Ovary (tissue), 9 donors: ENCODE measurements around the gene ERG28. TPM values are rescaled to one million over a fixed set of nuclear protein-coding genes. Genes with fewer than 3 reads are reported as not detected.
A peak's percentile ranks its signal among the peaks of the same experiment; 100 is the strongest.

Source experiments
- DNase-seq, 5 donors: peaks; one replicate each; pipeline ENCODE4 v3.0.0-alpha.2; 2019 to 2020
- H3K27ac ChIP-seq, 2 donors: fragments of 200-600 bp; one replicate each; pipeline versions ENCODE4 v1.5.1 to v1.8.0; 2019 to 2022
- H3K27me3 ChIP-seq: fragments of 200-600 bp; one replicate; pipeline ENCODE4 v1.8.0; 2022
- H3K36me3 ChIP-seq: fragments of 200-600 bp; sonication (generic); one replicate; pipeline ENCODE4 v1.5.1; 2019
- H3K4me1 ChIP-seq: one replicate; pipeline ENCODE4 v1.8.1; 2013; ENCODE audit warnings: mild to moderate bottlenecking, moderate library complexity; ENCODE audit not compliant: insufficient read depth
- H3K4me3 ChIP-seq: fragments of 200-600 bp; sonication (generic); one replicate; pipeline ENCODE4 v1.5.1; 2017
- H3K9me3 ChIP-seq, 2 donors: fragments of 200-600 bp in 1 of 2; sonication (generic) in 1 of 2; one replicate each; pipeline versions ENCODE4 v1.5.1 to v1.8.1; 2013 to 2019; ENCODE audit warnings: mild to moderate bottlenecking in 1 of 2, moderate library complexity in 1 of 2
- EP300 ChIP-seq: sonication (generic); formaldehyde crosslinking; IDR thresholded peaks from one replicate; pipeline ENCODE4 v1.6.1; 2017; ENCODE audit warnings: antibody characterized with exemption
- POLR2A ChIP-seq: fragments of 450-650 bp; IDR thresholded peaks from one replicate; pipeline ENCODE4 v1.6.1; 2017; ENCODE audit warnings: antibody characterized with exemption, mild to moderate bottlenecking, moderate library complexity
- WGBS, 3 donors: extraction: QIAGEN DNeasy Blood & Tissue Kit in 1 of 3; methylation state at CpG; one replicate each; pipeline versions ENCODE4 v1.1.5 to v1.1.7; 2013 to 2017; 5-methylcytosine and 5-hydroxymethylcytosine counted together
- intact Hi-C, 4 donors: fragments of 100-400 bp; cut with DNase I; formaldehyde crosslinking; loops; one replicate each; pipeline versions ENCODE4 v1.11.0 to v1.15.1; 2022 to 2023
- polyA plus RNA-seq, 2 donors: library from polyadenylated mRNA; stranded (reverse); fragments of 200-250 nt in 1 of 2; fragments of 350-450 nt in 1 of 2; fragmentation: Illumina TruSeq in 1 of 2; extraction: RNeasy Lipid Tissue Mini Kit (QIAGEN cat#74804) in 1 of 2; gene quantifications; one replicate each; pipeline ENCODE4 v1.2.3, GENCODE V29; 2013 to 2014
- total RNA-seq, 7 donors: library from RNA; depleted of rRNA in 2 of 7; stranded (reverse); fragments of >200 nt in 2 of 7; fragmentation: NEBNext Ultra II Directional in 3 of 7; extraction: Animal tissue kit (Norgen Biotek cat#: 25700) in 3 of 7; gene quantifications; one replicate each; pipeline versions ENCODE4 v1.1.0 to v1.2.4, GENCODE V29; 2016 to 2023
- TF ChIP-seq, protein P1 (sequence below), 3 donors: fragments of 450-650 bp in 2 of 3; fragments of 200-600 bp in 1 of 3; IDR thresholded peaks; one replicate each; pipeline versions ENCODE4 v1.5.1 to v1.8.0; 2016 to 2022; ENCODE audit warnings: antibody characterized with exemption in 3 of 3, mild to moderate bottlenecking in 1 of 3
- donor health status: DM: no; HTN: no; CAD: no; lungs with moderate emphysema.
- donor health status: DM: no; HTN: no; CAD: no.
- donor health status: Bipolar disorder and iron deficiency.
- donor health status: DM: yes; HTN: yes; CAD: no.
- donor health status: DM: no; HTN: no; CAD: no.
- donor health status: DM: yes; HTN: yes; CAD: no.

The ERG28 gene
- total and polyA plus RNA-seq, 9 donors: 11.4 to 55.1 (median 17.0) TPM

DNA sequence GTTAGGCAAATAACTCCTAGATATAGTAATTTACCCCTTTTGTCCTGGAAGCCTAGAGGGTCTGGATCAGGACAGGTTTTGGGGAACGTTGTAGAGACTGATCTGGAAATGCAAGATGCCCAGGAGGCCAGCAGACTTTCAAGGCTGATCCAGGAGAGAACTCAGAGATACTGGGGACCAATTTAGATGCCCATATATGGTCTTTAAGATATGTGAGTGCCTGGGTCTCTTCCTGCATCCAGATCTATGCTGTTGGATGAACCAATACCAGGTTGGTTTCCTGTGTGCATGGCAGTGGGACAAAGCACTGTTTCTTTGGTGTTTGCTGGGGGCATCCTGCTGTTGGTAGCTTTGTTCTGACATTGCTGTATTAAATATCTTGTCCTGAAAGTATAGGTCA lies 5.4 kb downstream of the ERG28 start:
- H3K27ac ChIP-seq: no peak overlapping the region
- no peaks in the 10 kb centered on the region for H3K27me3 ChIP-seq
- no peak for TF ChIP-seq POLR2A
- TF ChIP-seq, protein P1, sequence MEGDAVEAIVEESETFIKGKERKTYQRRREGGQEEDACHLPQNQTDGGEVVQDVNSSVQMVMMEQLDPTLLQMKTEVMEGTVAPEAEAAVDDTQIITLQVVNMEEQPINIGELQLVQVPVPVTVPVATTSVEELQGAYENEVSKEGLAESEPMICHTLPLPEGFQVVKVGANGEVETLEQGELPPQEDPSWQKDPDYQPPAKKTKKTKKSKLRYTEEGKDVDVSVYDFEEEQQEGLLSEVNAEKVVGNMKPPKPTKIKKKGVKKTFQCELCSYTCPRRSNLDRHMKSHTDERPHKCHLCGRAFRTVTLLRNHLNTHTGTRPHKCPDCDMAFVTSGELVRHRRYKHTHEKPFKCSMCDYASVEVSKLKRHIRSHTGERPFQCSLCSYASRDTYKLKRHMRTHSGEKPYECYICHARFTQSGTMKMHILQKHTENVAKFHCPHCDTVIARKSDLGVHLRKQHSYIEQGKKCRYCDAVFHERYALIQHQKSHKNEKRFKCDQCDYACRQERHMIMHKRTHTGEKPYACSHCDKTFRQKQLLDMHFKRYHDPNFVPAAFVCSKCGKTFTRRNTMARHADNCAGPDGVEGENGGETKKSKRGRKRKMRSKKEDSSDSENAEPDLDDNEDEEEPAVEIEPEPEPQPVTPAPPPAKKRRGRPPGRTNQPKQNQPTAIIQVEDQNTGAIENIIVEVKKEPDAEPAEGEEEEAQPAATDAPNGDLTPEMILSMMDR (IDR thresholded peaks at IDR 0.05): no peak
- no peak for TF ChIP-seq EP300
- H3K36me3 ChIP-seq: no peaks in the 10 kb centered on the region
- no peak overlapping the region for H3K4me3 ChIP-seq
- intact Hi-C loops: loop anchor here in 3 of 4 donors (2.0 to 5.0 kb wide), 2 partner anchors 76 to 78 kb away; partner anchors contain the start of gene FLVCR2 (in 3 of the 3)
- 0% methylated on average over 1 of the region's 1 CpG for WGBS, 3 donors
- H3K4me1 ChIP-seq: peaks cover 5% of the 10 kb centered on the region
- no peaks in the 10 kb centered on the region for H3K9me3 ChIP-seq
- DNase-seq: no peak

DNA sequence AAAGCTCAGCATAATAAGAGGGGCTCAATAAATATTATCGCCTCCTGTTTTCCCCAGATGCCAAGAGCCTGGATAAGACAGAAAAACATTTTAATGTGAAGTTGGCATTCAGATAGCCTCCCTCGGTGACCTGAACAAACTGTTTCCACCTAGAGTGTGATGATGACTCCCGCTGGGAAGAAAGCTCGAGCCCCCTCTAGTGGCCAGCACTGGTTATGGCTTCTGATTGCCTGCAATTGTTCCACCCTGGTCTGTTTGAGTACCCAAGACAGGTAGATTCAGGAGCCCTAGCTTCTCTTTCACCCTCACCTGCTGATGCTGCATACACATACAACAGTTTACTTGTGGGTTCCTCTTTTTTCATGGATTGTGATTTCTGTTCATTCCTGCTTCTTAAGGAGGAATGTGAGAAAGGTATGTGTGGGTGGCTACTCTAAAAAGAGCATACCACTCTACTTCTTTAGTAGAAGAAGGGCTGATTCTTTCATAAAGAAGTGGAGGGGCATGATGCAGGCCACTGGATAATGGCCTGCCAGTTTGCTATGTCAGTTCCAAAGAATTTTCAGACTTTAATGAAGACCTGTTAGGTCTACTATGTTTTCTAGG lies 6.4 kb downstream of the ERG28 start:
- no peaks in the 10 kb centered on the region for H3K36me3 ChIP-seq
- WGBS, 3 donors: 1 to 4% (median 2%) methylated on average over 4 of the region's 4 CpGs
- intact Hi-C loops: loop anchor here in 2 of 4 donors (2.0 kb wide), 1 partner anchor 75 kb away; the partner anchor contains the start of gene FLVCR2 (in 2 of the 2)
- H3K27ac ChIP-seq: no peak overlapping the region
- H3K9me3 ChIP-seq: no peaks in the 10 kb centered on the region
- H3K4me3 ChIP-seq: no peak overlapping the region
- H3K4me1 ChIP-seq: no peaks in the 10 kb centered on the region
- no peak for TF ChIP-seq EP300
- TF ChIP-seq, protein P1 (IDR thresholded peaks at IDR 0.05): peak; percentile 83 to 87 (median 84)
- DNase-seq: peak; percentile 69 to 86 (median 82)
- H3K27me3 ChIP-seq: no peaks in the 10 kb centered on the region

DNA sequence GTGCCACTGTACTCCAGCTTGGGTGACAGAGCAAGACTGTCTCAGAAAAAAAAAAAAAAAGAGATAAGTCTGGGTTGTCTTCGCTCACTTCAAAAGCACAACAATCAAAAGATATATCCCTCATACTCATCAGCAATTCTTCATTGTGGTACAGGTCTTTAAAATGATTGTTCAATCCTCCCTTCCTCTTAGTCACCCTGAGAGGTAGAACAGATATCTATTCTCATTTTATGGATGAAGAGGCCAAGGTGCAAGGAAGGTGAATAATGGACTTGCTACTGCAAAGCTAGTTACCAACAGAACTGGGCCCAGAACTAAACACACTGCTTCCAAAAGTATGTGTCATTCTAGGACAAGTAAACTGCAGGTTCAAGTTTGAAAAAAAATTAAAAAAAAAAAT lies 7.1 kb downstream of the ERG28 start:
- no peak for DNase-seq
- intact Hi-C loops: no loop called here
- Histone ChIP-seq H3K27me3 (no peaks in the 10 kb centered on the region), H3K27ac (no peak overlapping the region), H3K4me1 (peaks cover under 1% of the 10 kb centered on the region), H3K9me3 (no peaks in the 10 kb centered on the region), H3K4me3 (no peak overlapping the region), H3K36me3 (no peaks in the 10 kb centered on the region)
- TF ChIP-seq POLR2A (no peak), EP300 (no peak)
- TF ChIP-seq, protein P1 (IDR thresholded peaks at IDR 0.05): no peak
- WGBS, 3 donors: 93 to 97% (median 97%) methylated on average over 1 of the region's 1 CpG

DNA sequence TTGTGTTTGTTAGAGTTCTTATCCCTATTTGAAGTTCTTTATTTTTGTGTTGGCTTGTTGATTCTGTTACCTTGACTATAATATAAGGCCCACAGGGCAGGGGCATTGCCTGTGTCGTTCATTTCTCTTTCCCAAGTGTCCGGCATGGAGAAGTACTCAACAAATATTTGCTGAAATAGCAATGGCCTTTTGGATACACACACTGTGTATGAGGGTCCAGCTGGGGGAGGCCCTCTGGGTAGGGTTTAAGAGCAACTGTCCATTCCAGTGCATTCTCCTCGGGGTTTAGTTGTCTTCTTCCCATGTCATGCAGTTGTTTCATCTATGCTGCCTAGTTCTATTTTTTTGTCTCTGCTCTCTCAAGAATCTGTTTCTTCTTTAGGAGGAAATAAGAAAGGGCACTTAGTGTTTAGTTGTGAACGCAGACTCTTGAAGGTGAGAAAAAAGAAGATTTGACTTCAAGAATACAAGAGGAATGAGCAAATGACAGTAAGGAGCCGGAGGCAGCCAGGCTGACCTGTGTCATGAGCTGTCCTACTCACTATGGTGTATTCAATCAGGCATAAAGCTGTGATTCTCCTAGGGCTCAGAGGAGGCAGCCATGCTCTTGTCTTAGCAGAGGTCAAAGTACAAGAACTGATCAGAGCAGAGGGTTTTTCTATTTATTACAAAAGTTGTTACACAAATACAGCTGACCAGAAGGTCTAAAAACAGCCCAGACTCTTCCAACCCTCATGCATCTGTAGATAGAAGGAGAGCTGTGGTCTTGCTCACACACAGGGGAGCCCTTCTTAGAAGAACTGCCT lies 10.2 kb downstream of the ERG28 start:
- H3K4me3 ChIP-seq: no peak overlapping the region
- DNase-seq: no peak
- TF ChIP-seq, protein P1 (IDR thresholded peaks at IDR 0.05): no peak
- no peak for TF ChIP-seq POLR2A
- no peak for TF ChIP-seq EP300
- peaks cover 8% of the 10 kb centered on the region for H3K4me1 ChIP-seq
- no peaks in the 10 kb centered on the region for H3K36me3 ChIP-seq
- intact Hi-C loops: no loop called here
- no peaks in the 10 kb centered on the region for H3K27me3 ChIP-seq
- WGBS, 3 donors: 93 to 94% (median 94%) methylated on average over 5 of the region's 5 CpGs
- no peaks in the 10 kb centered on the region for H3K9me3 ChIP-seq
- H3K27ac ChIP-seq: no peak overlapping the region
